LHCN-M2 (cell line): ENCODE measurements around the gene SLC4A2. TPM values are rescaled to one million over a fixed set of nuclear protein-coding genes. Genes with fewer than 3 reads are reported as not detected.

Experiments used
- DNase-seq: peaks from one replicate; pipeline ENCODE4 v3.0.0-alpha.2; 2012; ENCODE audit warnings: low read depth
- total RNA-seq: library from RNA; depleted of rRNA; stranded (reverse); fragments of >200 nt; gene quantifications from 2 replicates; pipeline ENCODE4 v1.2.3, GENCODE V29; 2014

The SLC4A2 gene
- total RNA-seq, 1 experiment from 2014 or later = 291 TPM

GRCh38 chr7:151062111-151062398, 2.7 kb downstream of the SLC4A2 start:
- DNase-seq = no peak

GRCh38 chr7:151062399-151063211, 3.2 kb downstream of the SLC4A2 start:
- peak; percentile 76 for DNase-seq

GRCh38 chr7:151063212-151063561, 3.8 kb downstream of the SLC4A2 start:
- peak; percentile 86 for DNase-seq

GRCh38 chr7:151064454-151064853, 5.1 kb downstream of the SLC4A2 start:
- no peak for DNase-seq

- no peak for DNase-seq
These were observed 5.6 kb downstream of the SLC4A2 start for GRCh38 chr7:151064993-151065392.

GRCh38 chr7:151065516-151065915, 6.1 kb downstream of the SLC4A2 start:
- no peak for DNase-seq

- DNase-seq = no peak
These were observed 7.0 kb downstream of the SLC4A2 start for GRCh38 chr7:151066273-151066974.

- DNase-seq = peak; percentile 99
These were observed 8.8 kb downstream of the SLC4A2 start for GRCh38 chr7:151068069-151068773.

- no peak for DNase-seq
These were observed 10.6 kb downstream of the SLC4A2 start for GRCh38 chr7:151069841-151070573.

GRCh38 chr7:151070574-151070960, 11.2 kb downstream of the SLC4A2 start:
- DNase-seq = no peak

- DNase-seq = no peak
These were observed 11.9 kb downstream of the SLC4A2 start for GRCh38 chr7:151071032-151071866.

GRCh38 chr7:151073990-151074389, 14.6 kb downstream of the SLC4A2 start:
- DNase-seq = no peak

- no peak for DNase-seq
These were observed 15.7 kb downstream of the SLC4A2 start for GRCh38 chr7:151074817-151075661.

- DNase-seq = no peak
These were observed 16.2 kb downstream of the SLC4A2 start for GRCh38 chr7:151075662-151075971.

GRCh38 chr7:151075978-151076426, 16.6 kb downstream of the SLC4A2 start:
- no peak for DNase-seq

- no peak for DNase-seq
These were observed 17.7 kb downstream of the SLC4A2 start for GRCh38 chr7:151076863-151077704.

- DNase-seq = no peak
These were observed 18.4 kb downstream of the SLC4A2 start for GRCh38 chr7:151077705-151078232.

- DNase-seq = peak; percentile 48
These were observed 19.0 kb downstream of the SLC4A2 start for GRCh38 chr7:151078233-151079040.
